HG03342 (cell line): Measurements from ENCODE around the gene GAB2.

Experiments
- ATAC-seq: cut with Tn5 transposase; IDR thresholded peaks from one replicate; pipeline ENCODE4 v1.9.1; 2021; ENCODE audit warnings: mild to moderate bottlenecking, moderate library complexity; ENCODE audit not compliant: unreplicated experiment

GAB2 gene

GRCh38 chr11:78212586-78213371, 204.8 kb downstream of the GAB2 start:
- ATAC-seq = no peak

GRCh38 chr11:78211565-78211964, 206.1 kb downstream of the GAB2 start:
- ATAC-seq = no peak

GRCh38 chr11:78210000-78210608, 207.5 kb downstream of the GAB2 start:
- ATAC-seq = no peak

GRCh38 chr11:78209478-78209877, 208.1 kb downstream of the GAB2 start:
- ATAC-seq = no peak

- ATAC-seq = no peak
These were observed 209.1 kb downstream of the GAB2 start for GRCh38 chr11:78208257-78209165.

- ATAC-seq = no peak
These were observed 209.9 kb downstream of the GAB2 start for GRCh38 chr11:78207532-78208256.

GRCh38 chr11:78205691-78206090, 211.9 kb downstream of the GAB2 start:
- ATAC-seq = no peak

GRCh38 chr11:78205256-78205655, 212.4 kb downstream of the GAB2 start:
- ATAC-seq = no peak

- ATAC-seq = no peak
These were observed 214.4 kb downstream of the GAB2 start for GRCh38 chr11:78203184-78203583.

- ATAC-seq = no peak
These were observed 214.9 kb downstream of the GAB2 start for GRCh38 chr11:78202733-78203167.

GRCh38 chr11:78201096-78201818, 216.4 kb downstream of the GAB2 start:
- no peak for ATAC-seq

GRCh38 chr11:78200553-78200952, 217.1 kb downstream of the GAB2 start:
- no peak for ATAC-seq

GRCh38 chr11:78200061-78200460, 217.6 kb downstream of the GAB2 start:
- no peak for ATAC-seq

GRCh38 chr11:78199653-78200015, 218.0 kb downstream of the GAB2 start:
- no peak for ATAC-seq

GRCh38 chr11:78199015-78199652, 218.5 kb downstream of the GAB2 start:
- no peak for ATAC-seq

GRCh38 chr11:78197816-78198215, 219.8 kb downstream of the GAB2 start:
- no peak for ATAC-seq

GRCh38 chr11:78196661-78197091, 220.9 kb downstream of the GAB2 start:
- ATAC-seq = no peak

- no peak for ATAC-seq
These were observed 221.6 kb downstream of the GAB2 start for GRCh38 chr11:78195917-78196560.

- ATAC-seq = no peak
These were observed 223.1 kb downstream of the GAB2 start for GRCh38 chr11:78194490-78194889.
